Measurements from ENCODE around the gene FRYL.
"Not testable (repeated sequence)": the region's sequence is repeated elsewhere in the genome, so short reads cannot be mapped to it uniquely, and the experiment has no call there.

Gene FRYL

GRCh38 chr4:48779998-48780864 lies at the start of gene FRYL:
Gene FRYL (minus strand): TSS chr4:48780279. CDS start chr4:48634410, 145,869 bp downstream.
- DNase-seq = peak; percentile 99

- no peak for DNase-seq
Observed at GRCh38 chr4:48827622-48828021, 47.5 kb upstream of the FRYL start.

- not testable (repeated sequence) for DNase-seq
Observed at GRCh38 chr4:48821431-48821830, 41.4 kb upstream of the FRYL start.

- no peak for DNase-seq
Observed at GRCh38 chr4:48816971-48817370, 36.9 kb upstream of the FRYL start.

GRCh38 chr4:48816297-48816696 lies 36.2 kb upstream of the FRYL start:
- not testable (repeated sequence) for DNase-seq

DNA sequence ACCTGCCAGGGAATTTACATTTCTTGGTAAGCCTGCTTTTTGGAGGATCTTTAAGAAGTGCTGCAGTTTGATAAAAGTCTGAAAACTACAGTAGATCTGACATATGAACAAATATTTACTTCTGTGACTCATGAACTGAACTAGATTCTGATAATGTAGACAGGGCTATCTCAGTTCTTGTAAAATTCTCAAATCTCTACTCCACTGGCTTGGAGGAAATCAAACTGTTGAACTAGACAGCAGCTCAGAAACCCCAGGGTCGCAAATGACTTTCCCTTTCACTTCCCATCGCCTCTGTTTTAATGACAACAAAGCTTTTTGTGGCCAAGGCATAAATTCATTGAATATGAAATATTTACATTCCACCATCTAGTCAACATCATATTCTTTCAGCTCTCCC lies 35.4 kb upstream of the FRYL start:
- DNase-seq = no peak

- DNase-seq = no peak
Observed at GRCh38 chr4:48813964-48814363, 33.9 kb upstream of the FRYL start.

DNA sequence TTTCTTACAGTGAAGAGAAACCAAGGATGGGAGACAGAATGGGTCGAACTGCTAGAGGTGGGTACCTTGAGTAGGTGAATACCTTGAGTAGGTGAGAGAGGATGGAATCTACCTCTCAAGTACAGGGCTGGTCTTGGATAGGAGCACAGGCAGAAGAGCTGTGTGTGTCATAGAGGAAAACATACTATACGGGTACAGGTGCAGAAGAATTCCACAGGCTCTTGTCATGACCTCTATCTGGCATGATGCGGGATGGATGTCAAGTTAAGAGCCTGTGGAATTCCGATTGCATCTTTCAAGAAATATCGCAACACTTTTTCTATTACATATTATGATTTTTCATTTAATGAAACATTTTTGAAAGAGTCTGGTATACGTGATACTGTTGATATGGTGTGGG lies 32.8 kb upstream of the FRYL start:
- DNase-seq = no peak

DNA sequence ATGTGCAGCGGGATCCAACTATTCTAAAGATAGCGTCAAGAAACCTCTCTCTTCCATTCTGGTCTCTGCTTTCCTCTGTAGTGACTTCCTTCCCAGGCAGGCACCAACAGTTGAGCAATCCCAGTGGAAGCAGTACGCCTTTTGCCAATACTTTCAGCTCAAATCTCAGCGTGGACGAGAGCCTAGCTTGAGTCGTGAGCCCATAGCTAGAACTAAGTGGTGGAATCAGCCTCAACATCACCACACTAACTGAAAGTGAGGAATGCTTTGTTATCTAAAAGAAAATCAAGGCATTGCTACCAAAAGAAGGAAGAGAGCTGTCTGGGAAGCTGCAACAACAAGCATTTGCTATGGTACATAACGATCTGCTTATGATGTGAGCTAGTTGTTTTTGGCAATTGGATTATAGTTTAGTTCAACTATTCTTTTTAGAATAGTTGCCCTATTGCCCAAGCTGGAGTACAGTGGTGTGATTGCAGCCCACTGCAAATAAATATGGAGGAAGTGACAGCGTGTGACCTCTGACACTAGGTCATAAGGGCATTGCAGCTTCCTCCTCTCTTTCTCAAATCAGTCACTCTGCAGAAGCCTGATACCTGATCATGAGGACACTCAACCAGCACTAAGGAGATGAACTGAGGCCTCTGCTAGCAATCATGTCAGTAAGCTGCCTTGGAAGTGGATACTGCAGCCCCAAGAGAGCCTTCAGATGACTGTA lies 24.7 kb upstream of the FRYL start:
- no peak for DNase-seq

DNA sequence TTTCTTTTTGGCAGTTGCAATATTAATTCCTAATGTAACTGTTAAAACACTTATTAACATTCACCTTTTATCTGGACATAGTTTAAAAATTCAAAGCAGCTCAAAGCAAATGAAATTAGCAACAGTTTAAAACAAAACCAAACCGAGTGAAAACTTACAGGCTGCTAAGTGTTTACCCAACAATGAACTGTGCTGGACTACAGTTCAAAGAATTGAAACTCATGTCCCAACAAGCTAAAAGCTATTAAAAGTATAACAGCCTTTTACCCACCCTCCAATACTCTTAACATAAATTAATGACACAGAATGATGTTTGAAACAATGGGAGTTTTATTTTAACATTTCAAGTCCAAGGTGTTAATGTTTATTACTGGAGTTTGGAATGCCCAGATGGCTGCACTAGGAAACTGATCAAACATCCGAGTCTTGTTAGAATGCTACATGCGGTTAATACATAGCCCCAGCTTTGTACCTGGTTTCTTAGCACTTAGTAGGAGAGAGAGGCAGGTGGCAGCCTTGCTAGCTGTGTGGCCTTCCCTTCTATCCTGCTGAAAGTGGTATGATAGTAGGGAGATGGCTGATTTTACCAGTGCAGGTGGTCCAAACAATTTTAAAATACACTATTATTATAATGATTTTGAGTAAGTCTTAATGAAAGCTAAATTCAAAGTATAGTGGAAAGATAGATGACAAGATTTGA lies 21.1 kb upstream of the FRYL start:
- DNase-seq = no peak

DNA sequence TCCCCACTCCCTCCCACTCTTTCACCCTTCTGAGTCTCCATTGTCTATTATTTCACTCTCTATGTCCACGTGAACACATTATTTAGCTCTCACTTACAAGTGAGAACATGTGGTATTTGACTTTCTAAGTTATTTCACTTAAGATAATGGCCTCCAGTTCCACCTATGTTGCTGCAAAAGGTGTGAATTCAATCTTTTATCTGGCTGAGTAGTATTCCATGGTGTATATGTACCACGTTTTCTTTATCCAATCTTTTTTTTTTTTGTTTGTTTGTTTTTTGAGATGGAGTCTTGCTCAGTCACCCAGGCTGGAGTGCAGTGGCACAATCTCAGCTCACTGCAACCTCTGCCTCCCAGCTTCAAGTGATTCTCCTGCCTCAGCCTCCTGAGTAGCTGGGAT lies 20.1 kb upstream of the FRYL start:
- not testable (repeated sequence) for DNase-seq

- DNase-seq = no peak
Observed at GRCh38 chr4:48799157-48799556, 19.1 kb upstream of the FRYL start.

GRCh38 chr4:48798117-48798516 lies 18.0 kb upstream of the FRYL start:
- DNase-seq = no peak

DNA sequence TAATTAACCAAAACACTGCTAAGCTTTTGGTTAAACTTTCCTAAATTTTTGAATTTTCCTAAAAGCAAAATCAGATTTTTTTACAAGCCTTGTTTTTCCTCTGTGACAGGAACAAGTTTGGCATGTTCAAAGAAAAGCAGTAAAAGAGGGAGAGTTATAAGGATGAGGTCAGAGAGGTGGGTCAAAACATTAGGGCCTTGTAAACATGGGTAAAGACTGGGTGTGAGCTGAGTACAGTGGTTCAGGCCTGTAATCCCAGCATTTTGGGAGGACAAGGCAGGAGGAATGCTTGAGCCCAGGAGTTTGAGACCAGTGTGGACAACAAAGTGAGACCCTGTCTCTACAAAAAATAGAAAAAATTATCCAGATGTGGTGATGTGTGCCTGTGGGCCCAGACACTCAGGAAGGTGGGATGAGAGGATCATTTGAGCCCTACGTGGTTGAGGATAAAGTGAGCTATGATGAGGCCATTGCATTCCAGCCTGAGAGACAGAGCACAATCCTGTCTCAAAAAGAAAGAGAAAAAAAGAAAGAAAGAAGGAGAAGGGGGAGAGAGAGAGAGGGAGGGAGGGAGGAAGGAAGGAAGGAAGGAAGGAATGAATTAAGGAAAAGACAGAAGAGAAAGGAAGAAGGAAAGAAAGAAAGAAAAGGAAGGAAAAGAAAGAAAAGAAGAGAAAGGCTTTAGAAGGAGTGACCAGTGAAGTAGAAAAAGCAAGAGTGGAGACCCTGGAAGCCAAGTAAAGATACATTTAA lies 17.0 kb upstream of the FRYL start:
- no peak for DNase-seq

DNA sequence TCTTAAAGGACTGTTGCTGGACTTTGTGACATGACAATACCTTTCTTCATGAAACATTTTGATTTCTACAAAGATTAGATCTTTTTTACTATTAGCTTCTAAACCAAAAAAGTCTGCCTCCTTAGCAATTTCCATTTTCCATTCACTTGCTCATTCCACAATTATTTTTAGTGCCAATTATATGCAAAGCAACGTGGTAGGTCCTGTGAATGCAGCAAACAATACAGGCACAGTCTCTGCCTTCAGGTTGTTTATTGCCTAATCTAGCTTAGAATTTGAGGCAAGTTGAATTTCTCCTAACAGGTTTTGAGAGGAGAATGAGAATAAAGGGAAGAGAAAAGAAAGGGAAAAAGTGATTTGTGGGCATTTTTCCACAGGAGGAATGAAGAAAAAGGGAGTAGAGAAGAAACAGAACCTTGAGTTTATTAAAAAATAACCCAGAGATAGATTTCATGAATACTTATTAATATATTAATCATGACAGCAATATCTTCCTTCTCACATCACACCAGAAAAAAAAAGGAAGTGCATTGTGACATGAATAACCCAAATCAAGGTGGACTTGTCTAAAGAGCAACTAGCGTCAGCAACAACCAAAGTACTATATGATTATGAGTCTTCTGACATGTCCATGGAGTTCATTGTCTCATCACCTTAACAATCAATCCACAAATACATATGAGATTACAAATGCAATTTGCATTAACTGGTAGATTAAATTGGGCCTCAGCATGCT lies 16.3 kb upstream of the FRYL start:
- DNase-seq = no peak

DNA sequence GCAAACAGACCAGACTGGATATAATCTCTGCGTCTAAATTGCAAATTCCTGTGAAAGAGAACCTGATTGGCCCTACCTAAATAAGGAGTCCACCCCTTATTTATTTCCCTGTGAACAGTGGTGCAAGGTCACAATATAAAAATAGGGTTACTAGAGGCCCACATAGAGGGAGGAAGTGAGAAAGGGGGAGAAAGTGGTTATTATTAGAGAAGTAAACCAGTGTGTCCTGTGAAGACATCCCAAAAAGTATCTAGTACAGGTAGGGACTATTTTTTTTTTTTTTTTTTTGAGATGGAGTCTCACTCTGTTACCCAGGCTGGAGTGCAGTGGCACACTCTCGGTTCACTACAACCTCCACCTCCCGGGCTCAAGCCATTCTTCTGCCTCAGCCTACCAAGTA lies 15.0 kb upstream of the FRYL start:
- no peak for DNase-seq

DNA sequence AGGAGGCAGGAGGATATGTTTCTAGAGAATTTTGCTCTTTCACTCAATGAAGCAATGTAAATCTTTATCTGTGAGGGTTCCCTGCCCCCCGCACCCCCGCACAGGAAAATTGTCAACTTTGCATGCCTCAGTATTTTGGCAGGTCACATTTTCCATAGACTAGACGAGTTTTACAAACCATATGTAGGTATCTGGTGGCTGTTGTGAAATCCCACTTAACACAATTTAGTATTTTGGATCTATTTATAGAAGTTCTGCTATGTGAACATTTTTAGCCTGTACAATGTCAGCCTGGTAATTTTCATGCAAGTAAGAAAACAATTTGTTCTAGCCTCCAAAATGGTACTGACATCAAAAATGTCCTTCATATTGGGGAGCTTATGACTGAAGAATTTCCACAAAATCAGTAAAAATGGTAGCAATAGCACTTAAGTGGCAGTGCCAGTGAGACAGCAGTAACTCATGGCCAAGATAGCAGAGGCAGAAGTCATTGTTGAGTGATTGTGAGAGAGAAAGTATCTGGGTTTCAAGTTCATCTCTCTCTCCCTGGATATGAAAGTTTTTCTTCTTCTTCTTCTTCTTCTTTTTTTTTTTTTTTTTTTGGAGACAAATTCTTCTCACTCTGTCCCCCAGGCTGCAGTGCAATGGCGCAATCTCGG lies 12.4 kb upstream of the FRYL start:
- peak; percentile 8 for DNase-seq

GRCh38 chr4:48791313-48791712 lies 11.2 kb upstream of the FRYL start:
- DNase-seq = no peak

- DNase-seq = no peak
Observed at GRCh38 chr4:48790561-48790960, 10.5 kb upstream of the FRYL start.

DNA sequence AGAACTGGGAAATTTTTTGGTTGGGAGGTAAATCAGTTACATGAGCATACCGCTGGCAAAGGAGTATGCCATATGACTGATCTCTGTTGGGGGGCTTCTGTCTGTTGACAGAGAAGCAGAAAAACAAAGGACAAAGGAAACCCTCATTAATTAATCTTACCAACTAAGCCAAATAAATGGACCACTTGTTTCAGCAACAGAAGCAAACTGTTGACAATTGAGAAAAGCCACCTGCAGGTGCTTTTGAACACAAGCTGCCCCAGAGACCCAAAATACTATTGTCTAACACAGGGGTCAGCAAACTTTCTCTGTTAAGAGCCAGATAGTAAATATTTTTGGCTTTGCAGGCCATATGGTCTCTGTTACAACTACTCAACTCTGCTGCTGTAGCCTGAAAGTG lies 7.0 kb upstream of the FRYL start:
- DNase-seq = no peak

GRCh38 chr4:48786549-48786948 lies 6.5 kb upstream of the FRYL start:
- no peak for DNase-seq

DNA sequence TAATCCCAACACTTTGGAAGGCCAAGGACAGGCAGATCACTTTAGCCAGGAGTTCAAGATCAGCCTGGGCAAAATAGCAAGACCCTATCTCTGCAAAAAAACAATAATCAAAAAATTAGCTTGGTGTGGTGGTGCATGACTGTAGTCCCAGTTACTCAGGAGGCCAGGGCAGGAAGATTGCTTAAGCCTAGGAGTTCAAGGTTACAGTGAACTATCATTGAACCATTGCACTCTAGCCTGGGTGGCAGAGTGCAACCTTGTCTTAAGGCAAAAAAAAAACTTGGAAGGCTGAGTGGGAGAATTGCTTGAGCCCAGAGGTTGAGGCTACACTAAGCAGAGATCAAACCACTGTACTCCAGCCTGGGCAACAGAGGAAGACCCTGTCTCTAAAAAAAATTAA lies 5.2 kb upstream of the FRYL start:
- no peak for DNase-seq

Measured in NK-92 treated with Interleukin-12 subunit alpha and Interleukin-12 subunit beta, amount 100 ng/mL, for 24 hours (cell line).